ENCODE measurements around the gene KCNIP4. TPM values are rescaled to one million over a fixed set of nuclear protein-coding genes. Genes with fewer than 3 reads are reported as not detected.

The KCNIP4 gene
- total and polyA plus RNA-seq, 2 experiments from 2014 or later, result 0.14 to 0.63 TPM

GRCh38 chr4:21452931-21453330 is 495.6 kb downstream of the KCNIP4 start (continued):
- no peak for TF ChIP-seq ETS1 (IDR thresholded peaks at IDR 0.05)

GRCh38 chr4:21451032-21451431 is 497.5 kb downstream of the KCNIP4 start:
- H2AFZ ChIP-seq, result no peak overlapping the region
- H3K27me3 ChIP-seq (ENCODE audit: insufficient read depth), result no peaks in the 10 kb centered on the region
- H3K4me1 ChIP-seq (ENCODE audit: insufficient read depth), result no peaks in the 10 kb centered on the region
- no peaks in the 10 kb centered on the region; the same call in 2 of the 3 replicates for H3K9me3 Mint-ChIP-seq
- H4K20me1 ChIP-seq (replicated peaks; ENCODE audit: insufficient read depth), result no peaks in the 10 kb centered on the region
- H3K27ac ChIP-seq (ENCODE audit: low read depth), result no peak overlapping the region
- no peaks in the 10 kb centered on the region for H3K79me2 ChIP-seq (replicated peaks; ENCODE audit: insufficient read depth)
- no peaks in the 10 kb centered on the region for H3K36me3 Mint-ChIP-seq (ENCODE audit: low read depth)
- no peak overlapping the region for H3K27ac Mint-ChIP-seq
- H3K9me2 ChIP-seq (ENCODE audit: insufficient read depth), result no peaks in the 10 kb centered on the region
- DNase-seq (ENCODE audit: low spot score) (no peak), ATAC-seq (no peak)
- no peak overlapping the region for H3K4me3 Mint-ChIP-seq
- no peaks in the 10 kb centered on the region for H3F3A ChIP-seq (replicated peaks; ENCODE audit: low read depth)
- H3K4me1 Mint-ChIP-seq, result no peaks in the 10 kb centered on the region
- no peaks in the 10 kb centered on the region for H3K27me3 Mint-ChIP-seq (ENCODE audit: insufficient read depth, low read depth, poor library complexity)
- H3K4me2 ChIP-seq, result no peak overlapping the region
- no peak overlapping the region for H3K4me3 ChIP-seq
- no peaks in the 10 kb centered on the region for H3K36me3 ChIP-seq (ENCODE audit: insufficient read depth)
- TF ChIP-seq ZNF462 (CRISPR knock-in tag; IDR thresholded peaks at IDR 0.05) (no peak), ETS1 (IDR thresholded peaks at IDR 0.05) (no peak), ZNF331 (CRISPR knock-in tag; IDR thresholded peaks at IDR 0.05; ENCODE audit: low read depth) (no peak), EZH2 (IDR thresholded peaks at IDR 0.05; ENCODE audit: low read depth, unreplicated experiment) (no peak), STAT1 (IDR thresholded peaks at IDR 0.05; ENCODE audit: unreplicated experiment) (no peak), JUNB (IDR thresholded peaks at IDR 0.05; ENCODE audit: unreplicated experiment) (no peak), REST (IDR thresholded peaks at IDR 0.05; ENCODE audit: unreplicated experiment) (no peak)
